H1 (cell line): ENCODE data around the gene PPA2. TPM values are rescaled to one million over a fixed set of nuclear protein-coding genes. Genes with fewer than 3 reads are reported as not detected.

Experiments used
- CTCF ChIA-PET: fragments of 300-600 bp; sonication (Branson Sonifier 250); formaldehyde crosslinking; loops from one replicate; lab custom pipeline; 2021; ENCODE audit not compliant: partially characterized antibody; lab: Charles Lee
- POLR2A ChIA-PET: fragments of 300-600 bp; sonication (Branson Sonifier 250); formaldehyde crosslinking; loops from one replicate; lab custom pipeline; 2021; ENCODE audit warnings: inconsistent platforms; ENCODE audit not compliant: partially characterized antibody; lab: Charles Lee
- DNase-seq, 2 experiments: peaks; one replicate each; pipeline versions ENCODE4 v3.0.0 to v3.0.0-alpha.2; 2010 to 2022; ENCODE audit warnings: low spot score in 2 of 2, low read depth in 1 of 2, mixed read lengths in 1 of 2
- FAIRE-seq: peaks from 2 replicates; lab custom pipeline; 2011; peaks lifted over from hg19 to GRCh38; lab: Jason Lieb, UNC
- H2AFZ ChIP-seq: 2 replicates; pipeline ENCODE4 v1.8.1; 2012; ENCODE audit warnings: low read length, inconsistent platforms
- H2AK5ac ChIP-seq: 2 replicates; pipeline ENCODE4 v1.6.1; 2013; ENCODE audit warnings: low read depth, low read length
- H2BK120ac ChIP-seq: replicated peaks from 2 replicates; pipeline ENCODE3; 2013; ENCODE audit warnings: low read depth, low read length, inconsistent platforms
- H2BK12ac ChIP-seq: 2 replicates; pipeline ENCODE4 v1.6.1; 2013; ENCODE audit warnings: low read depth, low read length
- H2BK15ac ChIP-seq: 2 replicates; pipeline ENCODE4 v1.6.1; 2013; ENCODE audit warnings: low read length
- H2BK20ac ChIP-seq: 2 replicates; pipeline ENCODE4 v1.6.1; 2013; ENCODE audit warnings: low read length
- H2BK5ac ChIP-seq: 2 replicates; pipeline ENCODE4 v1.6.1; 2013; ENCODE audit warnings: low read depth, low read length
- H3K14ac ChIP-seq: 2 replicates; pipeline ENCODE4 v1.6.1; 2013; ENCODE audit warnings: inconsistent platforms; ENCODE audit not compliant: insufficient read length
- H3K18ac ChIP-seq: 2 replicates; pipeline ENCODE4 v1.6.1; 2013; ENCODE audit warnings: low read length; ENCODE audit errors: extremely low read depth
- H3K23ac ChIP-seq: 2 replicates; pipeline ENCODE4 v1.6.1; 2013; ENCODE audit warnings: inconsistent platforms; ENCODE audit not compliant: insufficient read length
- H3K23me2 ChIP-seq: 2 replicates; pipeline ENCODE4 v1.6.1; 2013; ENCODE audit warnings: low read depth, low read length
- H3K27ac ChIP-seq: 2 replicates; pipeline ENCODE4 v1.6.1; 2011; ENCODE audit warnings: low read depth, low read length, inconsistent platforms
- H3K27me3 ChIP-seq, 4 experiments: replicated peaks in 1 of 4; 1 replicate in 1 of 4; 2 replicates in 3 of 4; pipeline versions ENCODE4 v1.6.1 to v1.8.1; 2011 to 2013; ENCODE audit warnings: low read length in 3 of 4, mild to moderate bottlenecking in 3 of 4, inconsistent platforms in 2 of 4, mixed read lengths in 2 of 4, moderate library complexity in 1 of 4; ENCODE audit not compliant: control insufficient read depth in 3 of 4, insufficient read depth in 3 of 4; ENCODE audit errors: extremely low read depth in 1 of 4
- H3K36me3 ChIP-seq, 4 experiments: 2 replicates each; pipeline versions ENCODE4 v1.6.1 to v1.8.1; 2011 to 2013; ENCODE audit warnings: mild to moderate bottlenecking in 4 of 4, low read length in 3 of 4, moderate library complexity in 2 of 4, control low read depth in 1 of 4, inconsistent platforms in 1 of 4; ENCODE audit not compliant: insufficient read depth in 4 of 4, control insufficient read depth in 2 of 4
- H3K4ac ChIP-seq: replicated peaks from 2 replicates; pipeline ENCODE3; 2013; ENCODE audit warnings: low read length, low read depth, mixed read lengths, inconsistent platforms; ENCODE audit not compliant: insufficient read length
- H3K4me1 ChIP-seq, 4 experiments: replicated peaks in 1 of 4; 1 replicate in 1 of 4; 2 replicates in 3 of 4; pipeline versions ENCODE4 v1.6.1 to v1.8.1; 2011 to 2013; ENCODE audit warnings: low read length in 3 of 4, inconsistent platforms in 2 of 4, mixed read lengths in 1 of 4; ENCODE audit not compliant: insufficient read depth in 4 of 4, control insufficient read depth in 3 of 4
- H3K4me2 ChIP-seq, 2 experiments: 2 replicates each; pipeline versions ENCODE4 v1.6.1 to v1.8.1; 2011 to 2013; ENCODE audit warnings: low read depth in 2 of 2, low read length in 2 of 2, control low read depth in 1 of 2, inconsistent platforms in 1 of 2, mild to moderate bottlenecking in 1 of 2; ENCODE audit not compliant: insufficient read depth in 1 of 2
- H3K4me3 ChIP-seq, 4 experiments: fragments of 200-600, 300-600 bp in 1 of 4; sonication (generic), shearing (Covaris generic), sonication (Bioruptor Twin) in 1 of 4; 2 replicates each; pipeline versions ENCODE4 v1.5.1 to v1.8.1; 2011 to 2016; ENCODE audit warnings: low read length in 4 of 4, low read depth in 3 of 4, control low read depth in 2 of 4, inconsistent platforms in 2 of 4, mild to moderate bottlenecking in 2 of 4, mixed read lengths in 1 of 4, moderate library complexity in 1 of 4; ENCODE audit not compliant: insufficient read depth in 2 of 4; ENCODE audit errors: extremely low read depth in 1 of 4
- H3K56ac ChIP-seq: replicated peaks from 2 replicates; pipeline ENCODE3; 2013; ENCODE audit warnings: low read depth, mild to moderate bottlenecking, mixed read lengths, low read length, inconsistent platforms; ENCODE audit not compliant: insufficient read length
- H3K79me1 ChIP-seq: 2 replicates; pipeline ENCODE4 v1.6.1; 2013; ENCODE audit warnings: low read depth, low read length, control low read depth
- H3K79me2 ChIP-seq, 2 experiments: 2 replicates each; pipeline versions ENCODE4 v1.6.1 to v1.8.1; 2012 to 2013; ENCODE audit warnings: low read length in 2 of 2, mild to moderate bottlenecking in 2 of 2, inconsistent platforms in 1 of 2; ENCODE audit not compliant: insufficient read depth in 2 of 2, control insufficient read depth in 1 of 2
- H3K9ac ChIP-seq, 4 experiments: replicated peaks in 1 of 4; 1 replicate in 1 of 4; 2 replicates in 3 of 4; pipeline versions ENCODE4 v1.6.1 to v1.8.1; 2011 to 2013; ENCODE audit warnings: low read depth in 3 of 4, low read length in 3 of 4, control low read depth in 2 of 4, mild to moderate bottlenecking in 2 of 4, moderate library complexity in 2 of 4, inconsistent platforms in 1 of 4; ENCODE audit errors: extremely low read depth in 1 of 4
- H3K9me3 ChIP-seq, 2 experiments: 2 replicates each; pipeline versions ENCODE4 v1.6.1 to v1.8.1; 2012 to 2013; ENCODE audit warnings: mild to moderate bottlenecking in 2 of 2, moderate library complexity in 2 of 2, control low read depth in 1 of 2, inconsistent platforms in 1 of 2, low read depth in 1 of 2, low read length in 1 of 2, mixed read lengths in 1 of 2; ENCODE audit not compliant: insufficient read depth in 2 of 2
- H4K20me1 ChIP-seq, 2 experiments: replicated peaks in 1 of 2; 2 replicates each; pipeline versions ENCODE3 to v1.8.1; 2011 to 2013; ENCODE audit warnings: inconsistent platforms in 2 of 2, low read length in 2 of 2, mild to moderate bottlenecking in 1 of 2; ENCODE audit not compliant: insufficient read depth in 2 of 2, control insufficient read depth in 1 of 2
- H4K5ac ChIP-seq: 2 replicates; pipeline ENCODE4 v1.6.1; 2013; ENCODE audit warnings: low read length, low read depth, mixed read lengths, inconsistent platforms; ENCODE audit not compliant: insufficient read length
- H4K8ac ChIP-seq: 2 replicates; pipeline ENCODE4 v1.8.0; 2013; ENCODE audit warnings: mild to moderate bottlenecking, moderate library complexity, low read length, inconsistent platforms; ENCODE audit not compliant: insufficient read depth; ENCODE audit errors: extremely low read depth
- H4K91ac ChIP-seq: replicated peaks from 2 replicates; pipeline ENCODE3; 2013; ENCODE audit warnings: low read length, mixed read lengths, inconsistent platforms; ENCODE audit not compliant: insufficient read length
- ASH2L ChIP-seq: fragments of 200-600, 300-600 bp; sonication (generic); IDR thresholded peaks from one replicate; pipeline ENCODE4 v1.7.1; 2017; ENCODE audit warnings: low read length
- CBX5 ChIP-seq: fragments of 300-800, 300-1000 bp; sonication (generic); IDR thresholded peaks from 2 replicates; pipeline ENCODE4 v1.7.1; 2016; ENCODE audit warnings: antibody characterized with exemption, low read length, low read depth
- CEBPB ChIP-seq: IDR thresholded peaks from 2 replicates; pipeline ENCODE4 v1.6.1; 2012; ENCODE audit warnings: low read depth, low read length
- CTBP2 ChIP-seq: IDR thresholded peaks from 2 replicates; pipeline ENCODE4 v1.7.0; 2011; ENCODE audit warnings: borderline replicate concordance, mild to moderate bottlenecking, moderate library complexity, mixed read lengths, low read length; ENCODE audit not compliant: insufficient read depth, insufficient read length
- EGR1 ChIP-seq: IDR thresholded peaks from 2 replicates; pipeline ENCODE4 v1.6.1; 2011; ENCODE audit warnings: low read depth, low read length, borderline replicate concordance
- HDAC6 ChIP-seq: IDR thresholded peaks from one replicate; pipeline ENCODE4 v1.7.1; 2012; ENCODE audit warnings: low read depth, mild to moderate bottlenecking, inconsistent platforms, low read length, moderate library complexity
- NANOG ChIP-seq: IDR thresholded peaks from 2 replicates; pipeline ENCODE4 v1.6.1; 2011; ENCODE audit warnings: low read length, low read depth, mild to moderate bottlenecking, inconsistent platforms; ENCODE audit not compliant: insufficient read depth, poor library complexity, severe bottlenecking
- PHF8 ChIP-seq: fragments of 200-600 bp; sonication (generic); conservative IDR thresholded peaks from 2 replicates; pipeline ENCODE4 v1.7.1; 2012; ENCODE audit warnings: low read depth, mild to moderate bottlenecking, inconsistent platforms, low read length, moderate library complexity
- RXRA ChIP-seq: IDR thresholded peaks from 2 replicates; pipeline ENCODE4 v1.6.1; 2011; ENCODE audit warnings: low read depth, mild to moderate bottlenecking, low read length, moderate library complexity; ENCODE audit not compliant: insufficient read depth
- SAP30 ChIP-seq: fragments of 300-600 bp; sonication (generic); IDR thresholded peaks from 2 replicates; pipeline ENCODE4 v1.7.1; 2012; ENCODE audit warnings: low read length, moderate library complexity, mild to moderate bottlenecking, inconsistent platforms; ENCODE audit not compliant: insufficient read depth, insufficient replicate concordance
- SIRT6 ChIP-seq: IDR thresholded peaks from one replicate; pipeline ENCODE4 v1.7.1; 2012; ENCODE audit warnings: low read length, inconsistent platforms
- SRF ChIP-seq: IDR thresholded peaks from 2 replicates; pipeline ENCODE4 v1.6.1; 2011; ENCODE audit warnings: mild to moderate bottlenecking, low read depth, low read length, moderate library complexity
- SUZ12 ChIP-seq: fragments of 200-600 bp; sonication (generic); IDR thresholded peaks from 2 replicates; pipeline ENCODE4 v1.6.1; 2012; ENCODE audit warnings: mild to moderate bottlenecking, inconsistent platforms, low read length, moderate library complexity, mixed read lengths
- TAF1 ChIP-seq: IDR thresholded peaks from 2 replicates; pipeline ENCODE4 v1.6.1; 2011; ENCODE audit warnings: mild to moderate bottlenecking, low read depth, low read length
- TBP ChIP-seq: IDR thresholded peaks from 2 replicates; pipeline ENCODE4 v1.6.1; 2011; ENCODE audit warnings: low read depth, low read length, improper control_type of control experiment
- WGBS, 2 experiments: shearing (Covaris generic) in 1 of 2; methylation state at CpG; one replicate each; pipeline versions ENCODE4 v1.1.6 to v1.1.7; 2013 to 2015; ENCODE audit warnings: low lambda C conversion rate in 2 of 2, mixed read lengths in 2 of 2, inconsistent platforms in 1 of 2, low coverage in 1 of 2, missing lambda C conversion rate in 1 of 2; ENCODE audit not compliant: insufficient replicate concordance in 2 of 2, insufficient coverage in 1 of 2, insufficient read length in 1 of 2; ENCODE audit errors: extremely low coverage in 1 of 2, missing lambda C conversion rate in 1 of 2; 5-methylcytosine and 5-hydroxymethylcytosine counted together
- polyA plus RNA-seq, 7 experiments: library from polyadenylated mRNA; depleted of rRNA in 3 of 7; stranded (reverse) in 5 of 7; unstranded in 2 of 7; fragments of >200 nt in 5 of 7; fragments of 200-250 nt in 2 of 7; gene quantifications; 1 replicate in 5 of 7; 2 replicates in 1 of 7; 4 replicates in 1 of 7; pipeline versions ENCODE4 v1.2.1 to v1.2.3, GENCODE V29; 2011 to 2013; ENCODE audit warnings: missing spikeins in 2 of 7, mixed read lengths in 2 of 7
- total RNA-seq: library from RNA; stranded (reverse); fragmentation: NEBNext Ultra II Directional; extraction: Animal tissue kit (Norgen Biotek cat#: 25700); gene quantifications from 2 replicates; pipeline ENCODE4 v1.2.1, GENCODE V29; 2021

Gene PPA2
- total and polyA plus RNA-seq, 2 of the 8 experiments (the other 6 are each of a cell fraction or from before 2014, with no cell fraction given), result 24.9 to 62.7 TPM

DNA sequence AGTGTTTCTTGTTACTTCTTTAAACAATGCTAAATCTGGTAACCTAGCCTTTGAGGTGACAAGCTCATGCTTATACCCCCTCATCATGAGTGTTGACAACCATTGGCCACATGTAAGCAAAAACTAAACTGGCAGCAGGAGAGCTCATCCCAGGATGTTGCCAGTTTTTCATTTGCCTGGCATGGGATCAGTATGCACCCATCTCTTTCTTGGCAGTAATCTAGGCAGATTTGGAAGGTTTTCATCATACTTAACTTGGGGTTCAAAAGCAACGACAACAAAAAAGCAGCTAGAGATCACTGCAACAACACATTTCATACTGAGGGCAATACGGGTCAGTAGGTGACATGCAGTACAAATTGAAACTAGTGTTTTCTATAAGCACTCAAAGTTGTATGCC lies 122.0 kb downstream of the PPA2 start:
- Histone ChIP-seq H3K56ac (no peak overlapping the region), H2BK120ac (no peak overlapping the region), H3K79me1 (no peaks in the 10 kb centered on the region), H4K8ac (no peak overlapping the region), H4K20me1 (no peaks in the 10 kb centered on the region), H2BK15ac (no peak overlapping the region), H3K23ac (no peak overlapping the region), H3K23me2 (peaks cover 2% of the 10 kb centered on the region; the same call in 1 of the 2 replicates), H2BK20ac (no peak overlapping the region), H3K9ac (no peak overlapping the region), H2BK12ac (no peak overlapping the region), H3K79me2 (no peaks in the 10 kb centered on the region), H3K4me2 (no peak overlapping the region), H2AK5ac (no peak overlapping the region), H2BK5ac (no peak overlapping the region), H4K5ac (no peak overlapping the region), H2AFZ (no peak overlapping the region), H3K4me3 (no peak overlapping the region), H3K4ac (no peak overlapping the region), H3K18ac (no peak overlapping the region), H3K9me3 (no peaks in the 10 kb centered on the region), H3K36me3 (no peaks in the 10 kb centered on the region), H3K27ac (no peak overlapping the region), H4K91ac (no peak overlapping the region), H3K14ac (no peak overlapping the region), H3K27me3 (no peaks in the 10 kb centered on the region), H3K4me1 (no peaks in the 10 kb centered on the region)
- POLR2A ChIA-PET, result no interaction called here
- FAIRE-seq (no peak), DNase-seq (no peak)
- WGBS, 2 experiments, result 73% methylated on average over 2 of the region's 2 CpGs; no CpG with 5 or more reads in 1 of the 2 experiments
- CTCF ChIA-PET, result interaction anchor here (1.0 kb wide), 1 partner anchor 103 kb away, joined by 3 read pairs; no protein-coding TSS in a partner anchor
- TF ChIP-seq CBX5 (no peak), SIRT6 (no peak), NANOG (no peak), RXRA (no peak), CTBP2 (no peak), HDAC6 (no peak), SAP30 (no peak), SRF (no peak), CEBPB (no peak), SUZ12 (no peak), TAF1 (no peak), TBP (no peak), PHF8 (no peak), ASH2L (no peak), EGR1 (no peak)
